ENCODE data around the gene CRY2. TPM values are rescaled to one million over a fixed set of nuclear protein-coding genes. Genes with fewer than 3 reads are reported as not detected.
"Not testable (repeated sequence)": the region's sequence is repeated elsewhere in the genome, so short reads cannot be mapped to it uniquely, and the experiment has no call there.

Gene CRY2
- polyA plus RNA-seq, 1 experiment: 16.7 TPM

GRCh38 chr11:45904309-45904915 is 57.1 kb downstream of the CRY2 start:
- DNase-seq (ENCODE audit: low read depth): no peak
- TF ChIP-seq CTCF (IDR thresholded peaks at IDR 0.05; ENCODE audit: insufficient read depth, low read depth, low read length): no peak
- H3K27me3 ChIP-seq (ENCODE audit: control insufficient read depth, insufficient read depth, low read length): no peaks in the 10 kb centered on the region
- no peak overlapping the region for H3K4me3 ChIP-seq (ENCODE audit: low read depth, low read length)
- POLR2A ChIA-PET: no interaction called here
- peaks cover 4% of the 10 kb centered on the region for H3K36me3 ChIP-seq (ENCODE audit: control insufficient read depth, insufficient read depth, low read length)
- CTCF ChIA-PET: no interaction called here

GRCh38 chr11:45905095-45905494 is 57.8 kb downstream of the CRY2 start:
- Histone ChIP-seq H3K36me3 (ENCODE audit: control insufficient read depth, insufficient read depth, low read length) (peaks cover 6% of the 10 kb centered on the region), H3K4me3 (ENCODE audit: low read depth, low read length) (no peak overlapping the region), H3K27me3 (ENCODE audit: control insufficient read depth, insufficient read depth, low read length) (no peaks in the 10 kb centered on the region)
- ChIA-PET POLR2A (interaction anchor here (0.7 kb wide), 1 partner anchor 742 kb away, joined by 9 read pairs; no protein-coding TSS in a partner anchor), CTCF (no interaction called here)
- no peak for TF ChIP-seq CTCF (IDR thresholded peaks at IDR 0.05; ENCODE audit: insufficient read depth, low read depth, low read length)
- no peak for DNase-seq (ENCODE audit: low read depth)

- CTCF ChIA-PET; H3K27me3 ChIP-seq (ENCODE audit: control insufficient read depth, insufficient read depth, low read length); H3K4me3 ChIP-seq (ENCODE audit: low read depth, low read length); H3K36me3 ChIP-seq (ENCODE audit: control insufficient read depth, insufficient read depth, low read length); DNase-seq (ENCODE audit: low read depth): not testable (repeated sequence)
- POLR2A ChIA-PET: interaction anchor here (0.7 kb wide), 1 partner anchor 742 kb away, joined by 9 read pairs; no protein-coding TSS in a partner anchor
Measured at GRCh38 chr11:45905576-45905975, 58.3 kb downstream of the CRY2 start.

- Histone ChIP-seq H3K27me3 (ENCODE audit: control insufficient read depth, insufficient read depth, low read length) (no peaks in the 10 kb centered on the region), H3K36me3 (ENCODE audit: control insufficient read depth, insufficient read depth, low read length) (peaks cover 9% of the 10 kb centered on the region), H3K4me3 (ENCODE audit: low read depth, low read length) (no peak overlapping the region)
- ChIA-PET POLR2A (interaction anchor here (0.6 kb wide), 1 partner anchor 390 kb away, joined by 3 read pairs; no protein-coding TSS in a partner anchor), CTCF (no interaction called here)
- no peak for DNase-seq (ENCODE audit: low read depth)
- TF ChIP-seq CTCF (IDR thresholded peaks at IDR 0.05; ENCODE audit: insufficient read depth, low read depth, low read length): no peak
Measured at GRCh38 chr11:45906096-45906682, 58.9 kb downstream of the CRY2 start.

GRCh38 chr11:45906965-45907611 is 59.8 kb downstream of the CRY2 start, which contains the start of gene FREY1:
Gene FREY1 (minus strand): TSS chr11:45907271. CDS start chr11:45907245, 26 bp downstream.
- no peaks in the 10 kb centered on the region for H3K27me3 ChIP-seq (ENCODE audit: control insufficient read depth, insufficient read depth, low read length)
- DNase-seq (ENCODE audit: low read depth): no peak
- peaks cover 10% of the 10 kb centered on the region for H3K36me3 ChIP-seq (ENCODE audit: control insufficient read depth, insufficient read depth, low read length)
- POLR2A ChIA-PET: no interaction called here
- CTCF ChIA-PET: no interaction called here
- no peak within 1 kb of the TSS for H3K4me3 ChIP-seq (ENCODE audit: low read depth, low read length)
- no peak for TF ChIP-seq CTCF (IDR thresholded peaks at IDR 0.05; ENCODE audit: insufficient read depth, low read depth, low read length)

Measured in BJ (cell line).